ENCODE data around the gene NUDT2. TPM values are rescaled to one million over a fixed set of nuclear protein-coding genes. Genes with fewer than 3 reads are reported as not detected.

The NUDT2 gene
- total RNA-seq, 1 experiment from 2014 or later: 45.6 TPM

DNA sequence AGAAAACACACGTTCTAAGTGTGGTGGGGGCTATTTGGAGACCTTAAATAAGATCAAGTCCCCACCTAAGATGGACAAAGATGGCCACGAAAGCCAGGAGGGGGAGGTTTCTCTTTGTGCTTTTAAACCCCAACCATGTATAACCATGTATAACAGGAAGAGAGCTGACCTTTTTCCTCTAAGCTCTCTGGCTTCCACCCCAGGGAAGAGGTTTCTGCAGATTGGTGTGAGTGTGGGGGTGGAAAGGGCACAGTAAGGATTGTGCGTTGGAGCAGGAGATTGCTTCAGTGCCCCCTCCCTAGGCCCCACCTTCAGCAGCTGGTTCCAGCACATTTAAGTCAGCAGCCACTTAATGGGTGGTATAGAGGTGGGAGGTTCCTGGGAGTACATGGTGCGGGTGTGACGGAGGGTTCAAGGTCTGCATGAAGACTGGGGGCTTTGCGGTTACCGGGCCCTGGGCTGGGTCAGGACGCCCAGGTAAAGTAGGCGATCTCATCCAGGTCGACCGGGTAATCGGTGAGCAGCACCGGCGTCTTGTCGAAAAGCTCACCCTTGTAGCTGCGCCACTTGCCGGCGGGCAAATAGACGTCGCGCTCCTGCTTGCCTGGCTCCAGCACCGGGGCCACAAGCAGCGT lies 41.1 kb downstream of the NUDT2 start:
- DNase-seq (ENCODE audit: low read depth): no peak

DNA sequence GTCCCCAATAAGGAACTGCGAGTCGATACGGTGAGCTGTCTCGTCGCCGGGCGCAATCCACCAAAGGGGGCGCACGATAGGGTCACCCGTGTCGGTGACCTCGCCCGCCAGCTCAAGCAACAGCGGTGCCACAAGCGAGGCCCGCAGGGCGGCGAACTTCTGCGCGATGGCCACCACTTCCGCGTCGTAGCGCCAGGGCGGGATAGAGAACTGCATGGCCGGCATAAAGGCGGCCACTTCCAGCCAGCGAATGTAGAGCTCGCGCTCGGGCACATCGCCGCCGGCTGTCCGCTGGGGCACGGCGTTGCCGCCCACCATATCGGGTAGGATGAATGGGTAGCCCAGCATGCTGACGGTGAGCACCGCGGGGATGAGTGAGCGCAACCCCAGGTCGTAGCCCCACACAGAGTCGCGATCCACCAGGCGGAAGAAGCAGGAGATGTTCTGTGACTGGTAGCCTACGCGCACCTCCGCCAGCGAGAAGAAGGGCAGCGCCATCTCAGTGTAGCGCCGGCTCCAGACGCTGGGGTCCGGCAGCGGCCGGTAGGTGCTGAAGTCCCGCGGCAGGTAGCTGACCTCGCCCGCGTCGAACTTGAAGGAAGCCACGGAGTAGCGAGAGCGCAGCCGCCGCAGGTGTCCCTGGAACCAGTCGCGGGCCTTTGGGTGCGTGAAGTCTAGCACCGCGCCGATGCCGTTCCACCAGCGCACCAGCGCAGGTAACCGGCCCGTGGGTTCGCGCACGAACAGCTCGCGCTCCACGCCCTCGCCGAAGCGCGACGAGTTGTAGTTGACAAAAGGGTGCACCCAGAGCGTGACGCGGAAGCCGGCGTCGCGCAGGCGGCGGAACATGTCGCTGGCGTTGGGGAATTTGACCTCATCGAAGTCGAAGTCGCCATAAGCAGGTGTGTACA lies 41.9 kb downstream of the NUDT2 start:
- DNase-seq (ENCODE audit: low read depth): no peak

DNA sequence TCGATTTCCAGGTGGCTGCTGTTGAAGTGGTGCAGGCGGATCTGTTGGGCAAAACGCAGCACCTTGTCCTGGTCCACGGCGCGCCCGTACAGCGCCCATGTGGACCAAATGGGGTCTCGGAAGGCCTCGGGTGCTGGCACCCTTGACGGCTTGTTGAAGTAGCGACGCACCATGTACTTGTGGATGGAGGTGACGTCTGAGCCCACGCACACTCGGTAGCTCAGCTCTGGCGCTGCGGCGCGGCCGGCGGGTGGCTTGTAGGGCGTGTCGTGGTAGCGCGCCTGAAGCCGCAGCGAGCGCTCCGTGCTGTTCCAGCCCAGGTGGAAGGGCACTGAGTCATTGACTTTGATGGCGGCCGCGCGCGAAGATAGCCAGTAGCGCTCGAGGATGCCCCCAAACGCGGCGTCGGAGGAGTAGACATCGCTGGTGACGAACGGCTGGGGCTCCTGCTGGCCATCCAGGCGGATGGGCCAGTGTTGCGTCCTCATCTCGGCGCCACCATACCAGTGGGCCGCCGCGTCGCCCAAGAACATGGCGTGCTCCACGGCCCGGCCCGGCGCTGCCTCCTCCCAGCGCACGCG lies 42.6 kb downstream of the NUDT2 start:
- no peak for DNase-seq (ENCODE audit: low read depth)

DNA sequence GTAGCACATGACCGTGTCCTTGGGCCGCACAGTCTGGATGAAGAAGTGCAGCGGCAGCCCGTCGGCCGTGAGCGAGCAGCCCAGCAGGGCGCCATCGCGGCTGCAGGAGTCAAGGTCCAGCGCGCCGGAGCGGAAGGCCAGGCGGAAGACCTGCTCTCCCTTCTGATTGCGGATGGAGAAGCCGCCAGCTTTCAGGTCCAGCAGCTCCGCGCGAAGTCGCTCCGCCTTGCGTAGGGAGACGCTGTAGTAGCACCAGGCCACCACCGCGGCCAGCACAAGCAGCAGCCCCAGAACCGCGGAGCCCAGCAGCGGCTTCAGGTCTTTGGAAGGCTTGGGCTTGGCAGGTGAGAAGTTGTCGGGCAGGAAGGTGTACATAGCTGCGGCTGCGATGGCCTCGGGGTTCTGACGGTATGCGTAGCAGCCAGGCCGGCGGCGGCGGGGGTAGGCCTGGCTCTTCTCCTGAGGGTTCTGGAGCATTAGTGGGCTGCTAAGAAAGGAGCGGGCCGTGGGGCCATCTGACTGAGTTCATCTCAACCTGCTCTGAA lies 43.2 kb downstream of the NUDT2 start:
- DNase-seq (ENCODE audit: low read depth): no peak

DNA sequence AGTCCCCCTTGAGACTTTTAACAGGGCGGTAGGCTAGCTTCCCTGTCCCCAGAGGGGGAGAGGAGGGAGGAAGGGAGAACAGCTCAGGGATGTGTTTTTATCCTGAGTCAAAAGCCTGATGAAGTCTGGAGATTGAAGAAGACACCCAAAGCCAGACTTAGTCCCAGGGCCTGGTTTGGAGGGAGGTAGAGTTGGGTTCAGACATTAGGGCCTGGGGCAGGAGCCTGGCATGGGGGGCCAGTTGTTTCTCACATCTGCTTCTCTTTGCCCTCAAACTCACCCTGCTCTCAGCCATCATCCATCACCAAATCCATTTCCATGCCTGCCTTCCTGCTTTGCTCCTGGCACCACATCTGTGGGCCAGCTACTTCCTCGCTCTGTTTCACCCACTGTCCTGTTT lies 44.4 kb downstream of the NUDT2 start:
- DNase-seq (ENCODE audit: low read depth): no peak

DNA sequence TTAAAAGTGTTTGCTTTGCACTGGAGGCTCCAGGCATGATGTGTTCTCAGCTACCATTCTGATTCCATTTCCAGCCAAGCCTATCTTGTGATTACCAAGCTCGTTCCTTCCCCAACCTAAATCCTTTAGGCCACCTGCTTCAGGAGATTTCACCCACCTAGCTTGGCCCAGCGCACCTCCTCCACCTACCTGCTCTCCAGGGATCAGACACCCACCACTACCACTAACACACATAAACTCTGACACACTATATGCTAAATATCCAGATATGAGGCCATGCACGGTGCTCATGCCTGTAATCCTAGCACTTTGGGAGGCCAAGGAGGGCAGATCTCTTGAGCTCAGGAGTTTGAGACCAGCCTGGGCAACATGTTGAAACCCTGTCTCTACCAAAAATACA lies 45.0 kb downstream of the NUDT2 start:
- no peak for DNase-seq (ENCODE audit: low read depth)

DNA sequence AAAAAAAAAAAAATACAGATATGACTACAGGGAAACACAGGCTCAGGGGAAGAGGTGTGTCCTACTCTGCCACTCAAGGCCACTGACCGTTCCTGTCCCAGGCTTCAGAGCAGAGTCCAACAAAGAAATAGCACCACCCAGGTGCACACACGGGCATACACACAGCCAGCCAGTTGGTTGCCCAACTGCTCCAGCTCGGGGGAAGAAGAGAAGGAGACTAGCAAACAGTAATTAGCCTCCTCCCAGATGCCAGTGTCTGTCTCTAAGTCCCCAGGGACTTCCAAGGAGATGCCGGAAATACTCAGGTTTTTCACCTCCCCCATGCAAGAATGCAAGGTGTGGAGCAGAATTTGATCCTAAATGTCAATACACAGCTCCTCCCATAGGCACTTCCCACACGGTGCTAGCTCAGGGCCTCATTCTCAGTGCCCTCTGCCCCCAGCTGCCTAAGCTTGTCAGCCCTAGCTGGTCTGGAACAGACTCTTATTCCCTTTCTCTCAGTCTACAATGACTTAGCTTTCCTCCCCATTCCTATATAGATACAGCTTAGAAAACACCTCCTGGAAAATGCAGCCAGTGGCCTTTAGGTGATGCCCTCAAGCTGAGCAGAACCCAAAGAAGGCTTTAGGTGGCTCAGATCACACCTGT lies 45.7 kb downstream of the NUDT2 start:
- DNase-seq (ENCODE audit: low read depth): no peak

DNA sequence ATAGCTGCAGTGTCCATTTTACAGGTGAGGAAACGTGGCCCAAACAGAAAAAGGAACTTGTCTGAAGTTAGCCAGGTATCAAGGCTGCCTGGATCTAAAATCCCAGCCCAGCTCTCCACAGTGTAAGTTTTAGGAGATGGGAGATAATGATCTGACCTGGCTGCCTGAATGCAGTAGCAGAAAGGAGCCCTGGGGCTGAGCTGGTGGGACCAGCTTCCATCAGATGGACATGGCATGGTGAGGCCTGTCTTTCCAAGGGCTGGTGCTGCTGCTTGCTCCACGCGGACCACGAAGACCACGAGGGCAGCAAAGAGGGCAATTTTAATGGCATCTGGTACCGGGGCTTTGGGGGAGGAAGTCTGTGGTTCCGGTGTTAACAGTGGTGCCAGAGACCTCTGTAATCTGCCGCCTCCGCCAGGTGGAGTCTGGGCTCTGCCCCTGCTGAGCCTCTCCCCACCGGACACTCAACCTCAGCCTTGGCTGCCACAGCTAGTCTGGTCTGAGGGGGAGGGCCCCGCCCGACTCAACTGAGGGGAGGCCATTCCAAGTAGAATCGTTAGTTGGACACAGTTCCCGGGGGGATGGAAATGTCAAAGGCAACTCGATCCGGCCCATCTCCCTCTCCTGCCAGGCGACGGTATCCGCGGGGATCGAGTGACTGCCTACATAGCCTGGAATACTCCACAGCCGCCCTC lies 46.7 kb downstream of the NUDT2 start:
- peak; percentile 71 for DNase-seq (ENCODE audit: low read depth)

DNA sequence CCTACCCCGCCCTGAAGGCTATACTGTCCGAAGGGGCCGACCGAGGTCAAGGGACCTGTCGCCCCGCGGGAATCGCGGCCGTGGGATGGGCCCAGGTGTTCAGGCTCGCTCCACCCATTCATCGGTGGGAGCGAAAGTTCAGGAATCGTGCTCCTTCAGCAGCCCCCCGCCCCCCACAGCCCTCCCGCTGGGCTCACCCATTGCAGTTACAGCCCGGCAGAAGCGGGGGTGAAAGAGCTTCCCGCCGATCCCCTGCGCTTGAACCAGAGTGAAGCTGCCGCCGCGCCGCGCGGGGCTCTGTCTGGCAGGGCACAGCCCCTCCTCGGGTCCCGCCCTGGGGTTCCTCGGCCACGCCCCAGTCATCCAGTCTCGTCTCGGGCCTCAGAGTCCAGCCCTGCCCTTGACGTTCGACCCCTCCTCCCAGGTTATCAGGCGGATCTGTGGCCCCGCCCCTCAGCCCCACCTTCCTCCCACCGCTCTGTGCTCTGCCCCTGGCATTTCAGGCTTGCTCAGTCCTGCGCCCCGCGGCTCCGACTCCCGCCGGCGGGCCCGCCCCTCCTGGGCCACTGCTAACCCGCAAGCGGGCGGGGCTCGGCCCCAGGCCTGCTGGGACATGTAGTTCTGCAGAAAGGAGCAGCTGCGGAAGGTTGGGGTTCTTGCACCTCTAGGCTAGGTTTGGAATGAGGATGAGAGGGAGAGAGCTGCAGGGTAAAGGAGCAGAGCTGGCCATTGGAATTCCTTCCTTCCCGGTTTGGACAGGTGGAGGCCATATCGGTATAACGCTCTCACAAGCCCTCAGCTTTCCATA lies 47.4 kb downstream of the NUDT2 start, which contains the start of gene MYORG:
Gene MYORG (minus strand): TSS at position 303 of the 808 bp plus-strand sequence. CDS start 3,955 bp downstream, outside the sequence.
- peak; percentile 97 for DNase-seq (ENCODE audit: low read depth)

DNA sequence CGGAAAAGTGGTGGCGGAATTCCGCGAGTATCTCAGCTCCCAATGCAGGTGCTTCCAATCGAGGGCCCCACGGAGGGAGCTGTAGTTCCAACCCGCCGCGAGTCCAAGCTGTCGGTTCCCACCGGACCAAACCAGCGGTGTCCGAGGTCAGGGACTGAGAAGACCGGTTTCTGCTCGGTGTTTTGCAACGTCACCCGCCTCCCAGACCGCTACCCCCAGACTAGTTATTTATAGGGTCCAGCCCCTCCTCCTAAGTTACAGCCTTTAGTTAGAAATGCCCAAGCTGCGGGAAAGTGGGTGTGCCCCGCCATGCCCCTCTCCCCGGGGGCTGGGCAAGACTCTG lies 48.0 kb downstream of the NUDT2 start:
- no peak for DNase-seq (ENCODE audit: low read depth)

DNA sequence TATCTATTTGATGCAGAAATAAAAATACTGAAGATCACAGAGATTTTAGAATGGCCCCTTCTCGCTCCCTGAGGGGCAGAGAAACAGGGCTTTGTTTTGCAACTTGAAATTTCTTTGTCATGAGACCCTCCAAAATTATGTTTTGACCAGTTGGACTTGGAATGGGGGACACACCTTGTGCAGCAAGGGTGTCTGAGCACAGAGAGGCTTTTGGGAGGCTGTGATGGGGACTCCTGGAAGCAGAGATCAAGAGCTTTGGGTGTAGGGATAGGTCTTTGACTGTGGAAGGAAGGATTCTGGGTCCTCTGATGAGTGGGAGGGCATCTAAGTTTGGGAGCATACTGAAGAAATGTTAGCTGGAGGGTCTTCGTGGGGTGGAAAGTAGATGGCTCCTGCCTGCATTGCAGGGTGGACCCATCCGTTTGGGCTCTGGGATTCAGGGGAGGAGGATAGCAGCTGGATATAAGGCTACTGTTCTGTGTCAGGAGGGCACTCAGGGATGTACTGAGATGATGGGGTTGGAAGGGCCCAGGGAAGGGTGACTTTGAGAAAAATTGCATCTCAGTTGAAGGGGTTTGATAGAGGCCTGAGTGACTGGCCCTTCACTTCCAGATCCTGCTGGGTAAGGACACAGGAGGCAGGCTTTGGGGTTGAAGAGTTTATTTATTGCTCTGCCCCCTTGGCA lies 49.1 kb downstream of the NUDT2 start:
- DNase-seq (ENCODE audit: low read depth): no peak

DNA sequence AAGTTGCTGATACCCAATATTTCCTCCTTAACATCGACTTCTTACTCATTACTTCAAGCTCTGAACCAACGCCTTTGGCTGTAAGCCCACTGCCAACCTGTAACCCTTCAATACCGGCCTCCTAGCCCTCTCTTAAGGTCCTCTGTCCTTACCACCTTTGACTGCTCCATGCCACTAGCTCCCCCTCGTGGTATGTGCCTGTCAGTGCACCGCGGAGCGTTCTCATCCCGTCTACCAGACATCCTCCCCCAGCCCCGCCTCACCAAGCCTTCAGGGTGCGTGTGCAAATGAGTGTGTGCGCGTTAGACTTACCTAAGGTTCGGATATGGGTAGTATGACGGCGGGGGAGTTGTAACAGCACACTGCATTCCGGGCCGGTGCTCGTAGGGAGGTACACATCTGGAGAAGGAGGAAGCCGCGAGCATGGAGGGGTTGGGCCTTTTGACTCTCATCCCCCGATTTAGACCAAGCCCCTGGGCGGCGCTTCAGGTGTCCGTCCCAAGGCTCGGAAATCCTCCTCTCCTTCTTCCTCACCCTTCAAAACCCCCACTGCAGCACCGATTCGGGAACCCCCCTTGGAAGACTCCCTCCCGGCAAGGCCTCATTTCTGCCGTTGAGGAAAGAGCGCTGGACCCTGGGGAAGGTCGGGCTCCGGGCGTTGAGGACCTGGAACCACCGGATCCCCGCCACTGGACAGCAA lies 50.1 kb downstream of the NUDT2 start:
- DNase-seq (ENCODE audit: low read depth): peak; percentile 72

DNA sequence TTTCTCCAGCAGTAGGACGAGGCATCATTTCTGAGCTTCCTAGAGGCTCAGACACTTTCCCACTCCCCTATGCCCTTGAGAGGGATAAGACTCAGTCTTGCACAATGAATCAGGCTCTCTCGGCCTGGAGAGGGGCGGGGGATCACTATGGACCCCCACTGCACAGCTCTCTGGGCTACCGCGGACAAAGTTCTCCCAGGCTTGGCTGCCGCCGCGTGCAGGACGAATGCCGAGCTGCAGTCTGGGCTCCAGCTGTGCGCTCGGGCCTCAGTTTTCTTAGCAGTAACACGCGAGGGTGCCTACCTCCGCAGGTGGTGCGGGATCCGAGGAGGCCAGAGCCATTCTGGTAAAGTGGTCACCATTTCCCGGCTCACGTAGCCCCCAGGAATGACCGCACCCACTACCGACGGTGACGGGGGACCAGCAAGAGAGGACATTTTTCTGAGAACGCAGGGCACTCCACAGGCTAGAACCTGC lies 50.7 kb downstream of the NUDT2 start:
- no peak for DNase-seq (ENCODE audit: low read depth)

DNA sequence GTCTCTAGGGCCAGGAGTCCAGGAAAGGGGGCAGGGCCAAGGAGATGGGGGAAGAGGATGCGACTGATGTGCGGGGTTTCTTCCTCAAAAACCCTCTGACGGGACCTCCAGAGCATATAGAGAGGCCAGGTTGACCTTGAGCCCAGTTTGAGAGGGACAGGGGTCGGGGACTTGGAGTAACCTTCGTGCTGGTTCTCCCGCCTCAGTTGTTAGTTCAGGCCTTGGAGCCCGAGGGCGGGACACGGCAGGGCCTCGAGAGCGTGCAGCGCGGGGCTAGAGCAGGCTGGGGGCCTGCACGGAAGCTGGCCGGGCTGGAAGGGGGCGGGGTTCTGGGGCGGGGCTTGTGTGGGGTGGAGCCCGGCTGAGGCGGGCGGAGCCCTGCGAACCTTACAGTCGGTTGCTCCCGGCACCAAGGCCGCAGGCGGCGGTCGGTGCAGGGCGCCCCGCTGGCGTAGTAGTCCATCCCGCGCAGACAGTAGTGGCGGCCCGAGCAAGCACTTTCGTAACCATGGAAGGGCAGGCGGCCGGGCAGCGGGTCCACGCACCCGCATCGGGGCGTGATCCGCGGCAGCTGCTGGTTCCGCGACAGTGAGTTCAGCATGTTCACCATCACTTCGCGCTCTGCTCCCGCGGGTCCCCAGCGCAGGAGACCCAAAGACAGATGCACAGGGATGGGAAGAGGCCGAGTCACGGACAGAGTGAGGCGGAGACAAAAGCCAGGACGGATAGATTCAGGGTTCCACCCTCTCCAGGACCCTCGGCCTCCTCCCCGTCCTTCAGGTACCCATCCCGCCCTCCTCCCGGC lies 51.3 kb downstream of the NUDT2 start:
- DNase-seq (ENCODE audit: low read depth): peak; percentile 57

DNA sequence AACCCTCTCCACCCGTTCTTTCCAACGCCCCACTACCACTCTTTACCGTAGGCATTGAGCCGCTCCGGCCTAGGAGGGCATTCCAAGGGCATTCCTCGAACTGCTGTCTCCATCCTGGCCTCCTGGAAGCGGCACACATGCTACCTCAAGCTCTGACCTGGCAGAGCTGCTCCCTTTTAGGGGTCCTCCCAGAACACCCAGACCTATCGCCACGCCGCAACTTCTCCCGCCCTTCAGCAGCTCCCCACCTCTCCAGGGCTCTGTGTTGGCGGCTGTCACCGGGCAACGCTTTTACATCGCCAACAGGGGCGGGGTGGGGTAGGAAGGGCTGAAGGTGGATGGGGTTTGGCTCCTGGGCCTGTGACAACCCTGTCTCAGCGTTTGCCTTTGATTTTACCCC lies 52.0 kb downstream of the NUDT2 start:
- DNase-seq (ENCODE audit: low read depth): peak; percentile 14

DNA sequence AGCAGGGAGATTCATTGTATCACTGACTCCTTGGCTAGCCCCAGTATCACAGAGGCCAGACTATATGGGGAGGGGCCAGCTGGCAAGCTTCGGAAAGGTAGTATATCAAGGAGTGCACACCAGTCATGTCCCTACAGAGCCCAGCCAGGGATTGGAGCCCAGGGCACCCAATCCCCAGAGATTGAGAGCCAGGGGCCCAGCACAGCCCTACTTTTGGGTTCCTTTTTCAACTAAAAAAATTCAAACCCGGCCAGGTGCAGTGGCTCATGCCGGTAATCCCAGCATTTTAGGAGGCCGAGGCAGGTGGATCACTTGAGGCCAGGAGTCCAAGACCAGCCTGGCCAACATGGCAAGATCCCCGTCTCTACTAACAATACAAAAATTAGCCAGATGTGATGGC lies 52.7 kb downstream of the NUDT2 start:
- no peak for DNase-seq (ENCODE audit: low read depth)

DNA sequence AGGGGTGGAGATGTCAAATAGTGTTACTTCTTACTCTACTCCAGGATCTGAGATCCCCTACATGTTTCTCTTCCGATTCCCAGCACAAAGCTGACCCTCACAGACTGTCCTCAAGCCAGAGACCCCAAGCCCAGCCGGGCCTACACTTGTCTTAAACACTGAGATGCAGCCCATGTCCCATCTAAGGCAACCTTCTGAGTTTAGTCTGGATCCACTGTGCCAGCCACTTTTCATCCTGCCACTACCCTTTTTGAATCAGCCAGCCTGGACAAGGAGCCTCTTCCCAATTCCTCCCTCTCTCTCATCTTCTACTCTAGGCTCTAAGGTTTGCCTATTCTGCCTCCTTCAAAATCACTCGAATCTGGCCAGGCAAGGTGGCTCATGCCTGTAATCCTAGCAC lies 53.5 kb downstream of the NUDT2 start:
- no peak for DNase-seq (ENCODE audit: low read depth)

DNA sequence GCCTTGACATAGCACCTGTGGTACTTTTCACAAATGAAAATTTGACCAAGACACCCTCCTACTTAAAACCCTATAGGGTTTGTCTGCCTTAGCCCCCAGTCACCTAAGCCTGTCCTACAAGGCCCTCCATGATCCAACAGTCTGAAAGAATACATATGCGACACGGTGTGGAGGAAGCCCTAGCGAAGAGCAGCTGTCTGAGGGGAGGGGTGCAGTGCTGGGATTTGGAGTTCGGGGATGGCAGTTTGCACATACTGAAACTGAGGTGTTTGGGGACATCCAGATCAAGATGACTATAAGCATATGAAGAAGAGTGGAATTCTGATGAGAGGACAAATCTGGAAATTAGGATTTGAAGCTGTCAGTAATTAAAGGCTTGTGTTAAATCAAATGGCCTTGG lies 54.5 kb downstream of the NUDT2 start:
- DNase-seq (ENCODE audit: low read depth): no peak
